Measurements from ENCODE around the gene AOC2. TPM values are rescaled to one million over a fixed set of nuclear protein-coding genes. Genes with fewer than 3 reads are reported as not detected.
"Not testable (repeated sequence)": the region's sequence is repeated elsewhere in the genome, so short reads cannot be mapped to it uniquely, and the experiment has no call there.

AOC2 gene
- total and polyA plus RNA-seq, 2 of the 13 experiments (the other 11 are each of a cell fraction or from before 2014, with no cell fraction given): 1.2 to 3.3 TPM

DNA sequence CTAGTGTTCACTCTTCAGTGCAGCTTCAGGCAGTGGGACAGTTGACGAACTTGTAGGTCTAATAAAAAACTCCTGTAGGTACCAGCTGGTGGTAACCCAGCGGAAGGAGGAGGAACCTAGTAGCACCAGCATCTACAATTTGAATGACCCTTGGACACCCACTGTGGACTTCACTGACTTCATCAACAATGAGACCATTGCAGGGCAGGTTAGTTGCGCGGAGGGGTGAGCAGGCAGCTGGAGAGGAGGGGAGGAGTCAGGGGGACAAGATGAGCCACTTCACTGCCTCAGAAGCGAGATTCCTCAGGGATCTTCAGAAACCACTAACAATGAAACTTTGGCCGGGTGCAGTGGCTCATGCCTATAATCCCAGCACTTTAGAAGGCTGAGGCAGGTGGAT lies 28.9 kb downstream of the AOC2 start (continued):
- TF ChIP-seq, protein P1, sequence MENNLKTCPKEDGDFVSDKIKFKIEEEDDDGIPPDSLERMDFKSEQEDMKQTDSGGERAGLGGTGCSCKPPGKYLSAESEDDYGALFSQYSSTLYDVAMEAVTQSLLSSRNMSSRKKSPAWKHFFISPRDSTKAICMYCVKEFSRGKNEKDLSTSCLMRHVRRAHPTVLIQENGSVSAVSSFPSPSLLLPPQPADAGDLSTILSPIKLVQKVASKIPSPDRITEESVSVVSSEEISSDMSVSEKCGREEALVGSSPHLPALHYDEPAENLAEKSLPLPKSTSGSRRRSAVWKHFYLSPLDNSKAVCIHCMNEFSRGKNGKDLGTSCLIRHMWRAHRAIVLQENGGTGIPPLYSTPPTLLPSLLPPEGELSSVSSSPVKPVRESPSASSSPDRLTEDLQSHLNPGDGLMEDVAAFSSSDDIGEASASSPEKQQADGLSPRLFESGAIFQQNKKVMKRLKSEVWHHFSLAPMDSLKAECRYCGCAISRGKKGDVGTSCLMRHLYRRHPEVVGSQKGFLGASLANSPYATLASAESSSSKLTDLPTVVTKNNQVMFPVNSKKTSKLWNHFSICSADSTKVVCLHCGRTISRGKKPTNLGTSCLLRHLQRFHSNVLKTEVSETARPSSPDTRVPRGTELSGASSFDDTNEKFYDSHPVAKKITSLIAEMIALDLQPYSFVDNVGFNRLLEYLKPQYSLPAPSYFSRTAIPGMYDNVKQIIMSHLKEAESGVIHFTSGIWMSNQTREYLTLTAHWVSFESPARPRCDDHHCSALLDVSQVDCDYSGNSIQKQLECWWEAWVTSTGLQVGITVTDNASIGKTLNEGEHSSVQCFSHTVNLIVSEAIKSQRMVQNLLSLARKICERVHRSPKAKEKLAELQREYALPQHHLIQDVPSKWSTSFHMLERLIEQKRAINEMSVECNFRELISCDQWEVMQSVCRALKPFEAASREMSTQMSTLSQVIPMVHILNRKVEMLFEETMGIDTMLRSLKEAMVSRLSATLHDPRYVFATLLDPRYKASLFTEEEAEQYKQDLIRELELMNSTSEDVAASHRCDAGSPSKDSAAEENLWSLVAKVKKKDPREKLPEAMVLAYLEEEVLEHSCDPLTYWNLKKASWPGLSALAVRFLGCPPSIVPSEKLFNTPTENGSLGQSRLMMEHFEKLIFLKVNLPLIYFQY (CRISPR knock-in tag; IDR thresholded peaks at IDR 0.05; ENCODE audit: borderline replicate concordance): no peak
- no peak for TF ChIP-seq MAZ (IDR thresholded peaks at IDR 0.05; ENCODE audit: borderline replicate concordance, low read depth, low read length)
- 0 out of 2 replicates have a peak, but pooled peaks have one; percentile 23 for TF ChIP-seq MAZ (CRISPR knock-in tag; IDR thresholded peaks at IDR 0.05; ENCODE audit: low read depth)

DNA sequence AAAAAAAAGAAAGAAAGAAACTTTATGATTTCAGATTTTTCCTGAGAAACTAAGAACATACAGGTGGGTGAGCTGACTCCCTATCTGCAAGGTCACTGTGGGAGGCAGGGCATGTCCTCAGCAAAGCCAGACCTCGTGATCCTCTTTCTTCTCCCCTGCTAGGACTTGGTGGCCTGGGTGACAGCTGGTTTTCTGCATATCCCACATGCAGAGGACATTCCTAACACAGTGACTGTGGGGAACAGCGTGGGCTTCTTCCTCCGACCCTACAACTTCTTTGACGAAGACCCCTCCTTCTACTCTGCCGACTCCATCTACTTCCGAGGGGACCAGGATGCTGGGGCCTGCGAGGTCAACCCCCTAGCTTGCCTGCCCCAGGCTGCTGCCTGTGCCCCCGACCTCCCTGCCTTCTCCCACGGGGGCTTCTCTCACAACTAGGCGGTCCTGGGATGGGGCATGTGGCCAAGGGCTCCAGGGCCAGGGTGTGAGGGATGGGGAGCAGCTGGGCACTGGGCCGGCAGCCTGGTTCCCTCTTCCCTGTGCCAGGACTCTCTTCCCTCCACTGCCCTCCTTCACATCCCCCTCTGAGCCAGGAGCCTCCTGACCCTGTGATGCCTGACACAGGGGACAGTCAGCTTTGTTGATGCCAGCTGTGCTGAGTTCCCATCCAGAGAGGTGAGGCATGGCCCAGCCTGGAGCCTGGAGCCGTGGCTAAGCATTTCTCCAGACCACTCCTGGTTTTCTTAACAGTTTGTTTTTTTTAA lies 29.7 kb downstream of the AOC2 start:
- DNase-seq (ENCODE audit: low spot score); BruUV-seq (replicated peaks); H3K4me2 ChIP-seq (ENCODE audit: low read depth, low read length); H4K20me1 ChIP-seq (ENCODE audit: insufficient read depth, low read length); in situ Hi-C loops (cut with HindIII; ENCODE audit: extremely low pct_ligation_motif_present, low pct_unique_long_range_greater_than_20kb); FAIRE-seq; H3K36me3 ChIP-seq (replicated peaks in 1 of 2; ENCODE audit: control insufficient read depth in 1 of 2, insufficient read depth in 2 of 2, low read length in 2 of 2); CTCF ChIA-PET (ENCODE audit: low intra/inter-chr PET ratio, low total read pairs); H3K4me3 ChIP-seq (replicated peaks in 1 of 3; ENCODE audit: insufficient read depth in 1 of 3, low read depth in 2 of 3, low read length in 3 of 3); H2AFZ ChIP-seq (ENCODE audit: low read length); H3K9ac ChIP-seq (ENCODE audit: insufficient read depth, low read depth, low read length); H3K27ac ChIP-seq (ENCODE audit: extremely low read length, insufficient read depth, low read length); H3K9me3 ChIP-seq (ENCODE audit: low read length); H3K79me2 ChIP-seq (ENCODE audit: insufficient read depth, low read length); intact Hi-C loops (cut with micrococcal nuclease; ENCODE audit: unreplicated experiment); ATAC-seq; H3K27me3 ChIP-seq (ENCODE audit: control insufficient read depth in 1 of 2, insufficient read depth in 2 of 2, low read length in 2 of 2): not testable (repeated sequence)
- POLR2A ChIA-PET: interaction anchor here (1.2 kb wide), 3 partner anchors 20 to 50 kb away, joined by 3 to 4 read pairs (median 3); partner anchors contain the start of gene BECN1
- WGBS (ENCODE audit: low lambda C conversion rate): 95% methylated on average over 9 of the region's 12 CpGs
- H3K4me1 ChIP-seq (ENCODE audit: insufficient read depth, low read length): peaks cover 59% of the 10 kb centered on the region

Measured in HepG2 (cell line).